Measurements from ENCODE around the gene ZNF236. TPM values are rescaled to one million over a fixed set of nuclear protein-coding genes. Genes with fewer than 3 reads are reported as not detected.
A peak's percentile ranks its signal among the peaks of the same experiment; 100 is the strongest.

Gene ZNF236
- total and polyA plus RNA-seq, 2 of the 13 experiments (the other 11 are each of a cell fraction or from before 2014, with no cell fraction given): 3.0 to 7.2 TPM

GRCh38 chr18:76803814-76804213, 18.5 kb upstream of the ZNF236 start (continued):
- TF ChIP-seq ZSCAN5A (CRISPR knock-in tag; IDR thresholded peaks at IDR 0.05; ENCODE audit: borderline replicate concordance) (no peak), CHD2 (IDR thresholded peaks at IDR 0.05; ENCODE audit: low read depth, low read length) (no peak), SMC3 (IDR thresholded peaks at IDR 0.05; ENCODE audit: low read length) (peak; percentile 79), CTCF (CRISPR knock-in tag; IDR thresholded peaks at IDR 0.05) (peak; percentile 87), NR0B2 (CRISPR knock-in tag; IDR thresholded peaks at IDR 0.05) (no peak), ZNF740 (CRISPR knock-in tag; IDR thresholded peaks at IDR 0.05) (peak; percentile 47; the same call in 1 of the 2 replicates), XRCC5 (optimal IDR thresholded peaks at IDR 0.05; ENCODE audit: low read length) (peak; percentile 73), STAG1 (CRISPR knock-in tag; IDR thresholded peaks at IDR 0.05) (peak; percentile 64)

GRCh38 chr18:76805221-76805620, 17.1 kb upstream of the ZNF236 start:
- H3K79me2 ChIP-seq (ENCODE audit: insufficient read depth, low read length): no peaks in the 10 kb centered on the region
- H2AFZ ChIP-seq (ENCODE audit: low read length): no peak overlapping the region
- no peak overlapping the region for H3K27ac ChIP-seq (ENCODE audit: extremely low read length, insufficient read depth, low read length)
- WGBS (ENCODE audit: low lambda C conversion rate): 29% methylated on average over 7 of the region's 7 CpGs
- in situ Hi-C loops (cut with HindIII; ENCODE audit: extremely low pct_ligation_motif_present, low pct_unique_long_range_greater_than_20kb): loop anchor here (10.0 kb wide), 1 partner anchor 180 kb away; no protein-coding TSS in a partner anchor
- H3K9ac ChIP-seq (ENCODE audit: insufficient read depth, low read depth, low read length): no peak overlapping the region
- peaks cover 21% of the 10 kb centered on the region; the same call in 1 of the 2 replicates for H3K4me1 ChIP-seq (ENCODE audit: insufficient read depth, low read length)
- no peak for FAIRE-seq
- no peaks in the 10 kb centered on the region for H3K9me3 ChIP-seq (ENCODE audit: low read length)
- ATAC-seq: no peak
- 0 out of 2 replicates have a peak overlapping the region, but pooled peaks have one; percentile 26 for H3K4me2 ChIP-seq (ENCODE audit: low read depth, low read length)
- peaks cover 0 to 6% of the 10 kb centered on the region in 2 experiments; a peak in 1 of 5 replicates for H3K27me3 ChIP-seq (ENCODE audit: control insufficient read depth in 1 of 2, insufficient read depth in 2 of 2, low read length in 2 of 2)
- intact Hi-C loops (cut with micrococcal nuclease; ENCODE audit: unreplicated experiment): no loop called here
- ChIA-PET POLR2A (no interaction called here), CTCF (ENCODE audit: low intra/inter-chr PET ratio, low total read pairs) (no interaction called here)
- no peak overlapping the region for H3K4me3 ChIP-seq (replicated peaks in 1 of 3; ENCODE audit: insufficient read depth in 1 of 3, low read depth in 2 of 3, low read length in 3 of 3)
- DNase-seq (ENCODE audit: low spot score): peak; percentile 38
- H4K20me1 ChIP-seq (ENCODE audit: insufficient read depth, low read length): no peaks in the 10 kb centered on the region
- BruUV-seq (replicated peaks): no TSS peak
- no peaks in the 10 kb centered on the region for H3K36me3 ChIP-seq (replicated peaks in 1 of 2; ENCODE audit: control insufficient read depth in 1 of 2, insufficient read depth in 2 of 2, low read length in 2 of 2)
- TF ChIP-seq FOSL2 (CRISPR knock-in tag; IDR thresholded peaks at IDR 0.05) (peak; percentile 76), NR2F6 (IDR thresholded peaks at IDR 0.05) (no peak), NR2F6 (CRISPR knock-in tag; IDR thresholded peaks at IDR 0.05) (peak; percentile 40; the same call in 1 of the 2 replicates), CTCF (CRISPR knock-in tag; IDR thresholded peaks at IDR 0.05) (peak; percentile 29; the same call in 1 of the 2 replicates), SOX5 (CRISPR knock-in tag; IDR thresholded peaks at IDR 0.05; ENCODE audit: borderline replicate concordance) (peak; percentile 51; the same call in 1 of the 2 replicates), CREB1 (IDR thresholded peaks at IDR 0.05) (peak; percentile 48), CREB1 (CRISPR knock-in tag; IDR thresholded peaks at IDR 0.05) (no peak), ZNF3 (CRISPR knock-in tag; IDR thresholded peaks at IDR 0.05) (peak; percentile 72; the same call in 1 of the 2 replicates), ZNF672 (CRISPR knock-in tag; IDR thresholded peaks at IDR 0.05) (no peak), MTF1 (CRISPR knock-in tag; IDR thresholded peaks at IDR 0.05) (no peak), NR2F1 (CRISPR knock-in tag; IDR thresholded peaks at IDR 0.05) (0 out of 4 replicates have a peak, but pooled peaks of 1 of the 2 experiments have one; percentile 24)
